ENCODE results near the gene B4GALT3.

- no peak for TF ChIP-seq POLR2A (IDR thresholded peaks at IDR 0.05)
- no peak for TF ChIP-seq CTCF (IDR thresholded peaks at IDR 0.05)
These were observed 39.4 kb downstream of the B4GALT3 start for GRCh38 chr1:161137881-161138280.

All from heart left ventricle (tissue), 13 donors.